AG04449 (cell line): ENCODE measurements around the gene MPND.
A peak's percentile ranks its signal among the peaks of the same experiment; 100 is the strongest.

Source experiments
- CTCF ChIA-PET: fragments of 350-600 bp; formaldehyde crosslinking; extraction: SDS; loops from one replicate; lab custom pipeline; 2021; ENCODE audit warnings: antibody characterized with exemption; lab: Yijun Ruan, JAX
- POLR2A ChIA-PET: fragments of 400-600, 350-600 bp; formaldehyde crosslinking; extraction: SDS; loops from one replicate; lab custom pipeline; 2020; ENCODE audit warnings: antibody characterized with exemption, inconsistent platforms; lab: Yijun Ruan, JAX
- DNase-seq: peaks from one replicate; pipeline ENCODE4 v3.0.0-alpha.2; 2010; ENCODE audit warnings: low read depth, low spot score
- H3K4me3 ChIP-seq: 2 replicates; pipeline ENCODE4 v1.5.1; 2011; ENCODE audit warnings: low read depth, mild to moderate bottlenecking, control low read depth, low read length
- TF ChIP-seq, protein P1 (sequence below): IDR thresholded peaks from one replicate; pipeline ENCODE4 v1.5.1; 2011; ENCODE audit warnings: mild to moderate bottlenecking, moderate library complexity, low read length, control low read depth, inconsistent platforms; ENCODE audit not compliant: insufficient read depth; ENCODE audit errors: missing control alignments

The MPND gene, protein sequence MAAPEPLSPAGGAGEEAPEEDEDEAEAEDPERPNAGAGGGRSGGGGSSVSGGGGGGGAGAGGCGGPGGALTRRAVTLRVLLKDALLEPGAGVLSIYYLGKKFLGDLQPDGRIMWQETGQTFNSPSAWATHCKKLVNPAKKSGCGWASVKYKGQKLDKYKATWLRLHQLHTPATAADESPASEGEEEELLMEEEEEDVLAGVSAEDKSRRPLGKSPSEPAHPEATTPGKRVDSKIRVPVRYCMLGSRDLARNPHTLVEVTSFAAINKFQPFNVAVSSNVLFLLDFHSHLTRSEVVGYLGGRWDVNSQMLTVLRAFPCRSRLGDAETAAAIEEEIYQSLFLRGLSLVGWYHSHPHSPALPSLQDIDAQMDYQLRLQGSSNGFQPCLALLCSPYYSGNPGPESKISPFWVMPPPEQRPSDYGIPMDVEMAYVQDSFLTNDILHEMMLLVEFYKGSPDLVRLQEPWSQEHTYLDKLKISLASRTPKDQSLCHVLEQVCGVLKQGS

DNA sequence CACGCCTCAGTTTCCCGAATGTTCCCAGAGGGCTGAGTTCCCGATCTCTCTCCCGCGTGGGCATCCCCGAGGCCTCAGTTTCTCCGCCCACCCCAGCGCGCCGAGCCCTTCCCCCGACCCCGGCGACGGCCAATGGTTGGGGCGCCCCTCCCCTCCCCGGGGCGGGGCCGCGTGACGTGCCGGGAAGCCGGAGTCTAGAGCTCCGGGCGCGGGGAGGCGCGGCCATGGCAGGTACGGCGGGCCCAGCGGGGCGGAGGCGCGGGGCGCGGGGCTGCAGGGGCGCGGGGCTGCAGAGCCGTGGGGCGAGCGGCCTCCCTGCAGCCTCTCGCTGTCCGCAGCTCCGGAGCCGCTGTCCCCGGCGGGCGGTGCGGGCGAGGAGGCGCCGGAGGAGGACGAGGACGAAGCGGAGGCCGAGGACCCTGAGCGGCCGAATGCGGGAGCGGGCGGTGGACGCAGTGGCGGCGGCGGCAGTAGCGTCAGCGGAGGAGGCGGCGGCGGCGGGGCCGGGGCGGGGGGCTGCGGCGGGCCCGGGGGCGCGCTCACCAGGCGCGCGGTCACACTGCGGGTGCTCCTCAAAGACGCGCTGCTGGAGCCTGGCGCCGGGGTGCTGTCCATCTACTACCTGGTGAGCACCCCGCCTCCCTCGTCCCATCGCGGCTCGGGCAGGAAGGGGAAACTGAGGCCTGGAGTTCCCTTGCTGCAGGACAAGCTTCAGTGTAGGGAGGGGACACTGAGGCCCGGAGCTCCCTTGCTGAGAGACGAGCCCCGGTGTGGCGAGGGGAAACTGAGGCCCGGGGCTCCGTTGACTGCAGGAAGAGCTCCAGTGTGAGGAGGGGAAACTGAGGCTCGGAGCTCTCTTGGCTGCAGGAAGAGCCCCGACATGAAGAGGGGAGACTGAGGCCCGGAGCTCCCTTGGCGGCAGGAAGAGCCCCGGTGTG is at the start of gene MPND:
TSS of gene MPND (plus strand) at position 193 of the 938 bp plus-strand sequence. CDS start at position 225, 32 bp downstream.
- TF ChIP-seq, protein P1, sequence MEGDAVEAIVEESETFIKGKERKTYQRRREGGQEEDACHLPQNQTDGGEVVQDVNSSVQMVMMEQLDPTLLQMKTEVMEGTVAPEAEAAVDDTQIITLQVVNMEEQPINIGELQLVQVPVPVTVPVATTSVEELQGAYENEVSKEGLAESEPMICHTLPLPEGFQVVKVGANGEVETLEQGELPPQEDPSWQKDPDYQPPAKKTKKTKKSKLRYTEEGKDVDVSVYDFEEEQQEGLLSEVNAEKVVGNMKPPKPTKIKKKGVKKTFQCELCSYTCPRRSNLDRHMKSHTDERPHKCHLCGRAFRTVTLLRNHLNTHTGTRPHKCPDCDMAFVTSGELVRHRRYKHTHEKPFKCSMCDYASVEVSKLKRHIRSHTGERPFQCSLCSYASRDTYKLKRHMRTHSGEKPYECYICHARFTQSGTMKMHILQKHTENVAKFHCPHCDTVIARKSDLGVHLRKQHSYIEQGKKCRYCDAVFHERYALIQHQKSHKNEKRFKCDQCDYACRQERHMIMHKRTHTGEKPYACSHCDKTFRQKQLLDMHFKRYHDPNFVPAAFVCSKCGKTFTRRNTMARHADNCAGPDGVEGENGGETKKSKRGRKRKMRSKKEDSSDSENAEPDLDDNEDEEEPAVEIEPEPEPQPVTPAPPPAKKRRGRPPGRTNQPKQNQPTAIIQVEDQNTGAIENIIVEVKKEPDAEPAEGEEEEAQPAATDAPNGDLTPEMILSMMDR, result no peak
- CTCF ChIA-PET, result interaction anchor here (1.0 to 4.7 kb wide), 12 partner anchors 10 to 77 kb away, joined by 3 to 68 read pairs (median 6); partner anchors contain the start of genes CHAF1A and SH3GL1
- H3K4me3 ChIP-seq, result peak within 1 kb of the TSS; percentile 89
- DNase-seq, result no peak
- POLR2A ChIA-PET, result interaction anchor here (1.0 to 1.7 kb wide), 6 partner anchors 9 to 358 kb away, joined by 3 to 6 read pairs (median 6); partner anchors contain the start of gene EEF2

DNA sequence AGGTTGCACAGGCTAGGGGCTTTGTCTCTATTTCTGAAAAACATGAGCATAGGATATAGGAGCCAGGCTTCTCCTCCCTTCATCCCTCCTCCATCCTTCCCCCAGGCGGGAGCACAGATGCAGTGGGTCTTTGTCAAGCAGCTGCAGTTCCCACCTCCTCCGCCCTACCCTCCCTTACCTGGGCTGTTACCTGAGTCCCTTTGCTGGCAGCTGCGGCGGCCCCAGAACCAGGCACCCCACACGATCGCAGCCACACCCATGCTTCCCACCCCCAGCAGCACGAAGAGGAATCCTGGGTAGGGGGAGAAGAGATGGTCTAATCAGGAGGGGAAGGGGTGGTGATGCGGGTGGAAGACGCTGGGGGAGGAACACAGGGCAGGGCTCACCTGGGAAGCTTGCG is 49.0 kb upstream of the MPND start:
- TF ChIP-seq, protein P1, result no peak
- no peak overlapping the region for H3K4me3 ChIP-seq
- ChIA-PET POLR2A (no interaction called here), CTCF (no interaction called here)
- DNase-seq, result no peak

DNA sequence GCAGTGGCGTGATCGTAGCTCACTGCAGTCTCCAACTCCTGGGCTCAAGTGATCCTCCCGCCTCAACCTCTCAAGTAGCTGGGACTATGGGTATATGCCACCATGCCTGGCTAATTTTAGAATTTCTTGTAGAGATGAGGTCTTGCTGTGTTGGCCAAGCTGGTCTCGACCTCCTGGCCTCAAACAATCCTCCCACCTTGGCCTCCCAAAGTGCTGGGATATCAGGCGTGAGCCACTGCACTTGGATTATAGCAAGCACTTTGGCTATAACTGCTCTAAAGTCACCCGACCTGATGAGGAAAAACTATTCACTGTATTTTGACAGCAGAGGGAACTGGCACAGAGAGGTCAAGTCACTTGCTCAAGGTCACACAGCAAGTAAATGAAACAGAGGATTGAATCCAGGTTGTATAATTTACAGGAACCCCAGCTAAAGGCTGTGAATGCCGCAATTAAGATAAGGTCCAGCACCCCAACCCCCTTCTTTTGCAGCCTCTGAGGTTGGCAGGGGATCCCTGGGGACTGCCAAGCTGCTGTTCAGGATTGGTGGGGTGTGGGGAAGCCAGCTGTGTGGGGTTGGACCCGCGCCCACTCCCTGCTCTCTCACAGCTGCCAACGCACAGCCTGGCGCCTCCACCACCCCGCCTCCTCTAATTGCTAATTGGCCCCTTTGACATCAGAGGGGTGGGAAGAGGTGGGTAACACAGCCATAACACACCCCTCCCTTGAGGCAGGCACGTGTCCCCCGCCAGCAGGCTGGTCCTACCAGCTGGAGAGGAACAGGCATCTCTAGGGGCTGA is 47.2 kb upstream of the MPND start:
- DNase-seq, result no peak
- CTCF ChIA-PET, result interaction anchor here (1.1 to 1.6 kb wide), 2 partner anchors 28 to 56 kb away, joined by 3 to 4 read pairs; no protein-coding TSS in a partner anchor
- TF ChIP-seq, protein P1, result no peak
- POLR2A ChIA-PET, result no interaction called here
- no peak overlapping the region for H3K4me3 ChIP-seq

DNA sequence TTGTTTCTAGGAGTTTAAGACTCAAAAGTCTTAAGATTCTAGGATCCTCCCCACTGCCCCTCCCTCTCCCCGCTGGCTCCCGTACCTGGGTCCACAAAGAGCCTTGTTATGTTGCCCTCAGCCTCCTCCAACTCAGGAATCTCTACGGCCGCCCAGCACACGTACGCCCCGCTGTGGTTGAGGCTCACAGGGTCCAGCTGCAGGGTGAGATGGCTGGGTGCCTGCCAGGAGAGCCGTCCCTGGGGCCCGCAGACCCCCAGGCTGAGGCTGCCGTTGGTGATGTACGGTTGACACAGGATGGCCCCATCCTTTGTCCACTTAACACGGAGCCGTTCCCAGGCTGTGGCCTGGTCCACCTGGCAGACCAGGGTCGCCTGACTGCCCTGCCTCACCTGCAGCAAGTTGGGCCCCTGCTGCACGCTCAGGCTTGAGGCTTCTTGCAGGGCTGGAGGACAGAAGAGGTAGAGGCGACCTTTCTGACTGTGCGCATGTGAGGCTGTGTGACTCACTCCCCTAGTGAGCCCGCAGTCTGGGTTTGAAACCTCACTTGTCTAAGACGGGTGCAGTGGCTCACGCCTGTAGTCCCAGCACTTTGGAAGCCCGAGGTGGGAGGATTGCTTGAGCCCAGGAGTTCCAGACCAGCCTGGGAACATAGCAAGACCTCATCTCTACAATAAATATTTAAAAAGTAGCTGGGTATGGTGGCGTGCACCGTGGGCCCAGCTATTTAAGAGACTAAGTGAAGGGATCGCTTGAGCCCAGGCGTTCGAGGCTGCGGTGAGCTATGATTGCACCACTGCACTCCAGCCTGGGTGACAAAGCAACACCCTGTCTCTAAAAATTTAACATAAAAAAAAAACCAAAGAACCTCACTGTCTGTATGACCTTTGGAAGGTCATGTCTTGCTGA is 45.2 kb upstream of the MPND start:
- no peak for DNase-seq
- CTCF ChIA-PET, result interaction anchor here (0.9 to 1.1 kb wide), 2 partner anchors 13 to 55 kb away, joined by 3 to 4 read pairs; no protein-coding TSS in a partner anchor
- POLR2A ChIA-PET, result no interaction called here

More for the DNA sequence above, 45.2 kb upstream of the MPND start:
- H3K4me3 ChIP-seq, result no peak overlapping the region
- TF ChIP-seq, protein P1, result no peak
